OCI-LY3 (cell line): Measurements from ENCODE around the gene USP34.
"Not testable (repeated sequence)": the region's sequence is repeated elsewhere in the genome, so short reads cannot be mapped to it uniquely, and the experiment has no call there.

ENCODE experiments used
- H2AFZ ChIP-seq: fragments of 200-600, 300-600 bp; shearing (Covaris generic); 2 replicates; pipeline ENCODE4 v1.6.0; 2014; ENCODE audit warnings: antibody characterized with exemption, low read depth, low read length
- H3K27ac ChIP-seq: fragments of 200-600, 300-600 bp; sonication (generic); 2 replicates; pipeline ENCODE4 v1.5.1; 2014; ENCODE audit warnings: mild to moderate bottlenecking, low read length, moderate library complexity, mixed read lengths
- H3K27me3 ChIP-seq: fragments of 200-600, 300-600 bp; sonication (generic); 2 replicates; pipeline ENCODE4 v1.6.1; 2014; ENCODE audit warnings: low read depth, low read length, mixed read lengths
- H3K36me3 ChIP-seq: fragments of 200-600, 300-600 bp; sonication (generic); replicated peaks from 2 replicates; pipeline ENCODE3; 2014; ENCODE audit warnings: low read depth, low read length, mixed read lengths
- H3K4me1 ChIP-seq: fragments of 300-600, 200-600 bp; sonication (generic); 2 replicates; pipeline ENCODE4 v1.6.1; 2014; ENCODE audit warnings: low read length, mixed read lengths
- H3K4me2 ChIP-seq: fragments of 200-600, 300-600 bp; sonication (generic); 2 replicates; pipeline ENCODE4 v1.6.1; 2014; ENCODE audit warnings: low read length, mixed read lengths
- H3K4me3 ChIP-seq: fragments of 300-600, 200-600 bp; sonication (generic); 2 replicates; pipeline ENCODE4 v1.5.1; 2014; ENCODE audit warnings: antibody characterized with exemption, mild to moderate bottlenecking, low read length, moderate library complexity
- H3K79me2 ChIP-seq: fragments of 300-600, 200-600 bp; shearing (Covaris generic); 2 replicates; pipeline ENCODE4 v1.6.1; 2014; ENCODE audit warnings: mild to moderate bottlenecking, low read length, mixed read lengths
- H3K9ac ChIP-seq: fragments of 300-600, 200-600 bp; shearing (Covaris generic); 2 replicates; pipeline ENCODE4 v1.6.0; 2014; ENCODE audit warnings: mild to moderate bottlenecking, low read length, moderate library complexity
- H3K9me3 ChIP-seq: fragments of 200-600, 300-600 bp; shearing (Covaris generic); 2 replicates; pipeline ENCODE4 v1.6.1; 2014; ENCODE audit warnings: low read length, mixed read lengths; ENCODE audit not compliant: insufficient read depth
- H4K20me1 ChIP-seq: fragments of 200-600, 300-600 bp; sonication (generic); 2 replicates; pipeline ENCODE4 v1.6.1; 2016; ENCODE audit warnings: low read length, mixed read lengths; ENCODE audit not compliant: insufficient read depth
- EZH2phosphoT487 ChIP-seq: fragments of 200-600 bp; shearing (Covaris generic); IDR thresholded peaks from 2 replicates; pipeline ENCODE4 v1.6.1; 2018; ENCODE audit warnings: antibody characterized with exemption, mixed run types, low read depth
- TF ChIP-seq, protein P1 (sequence below): fragments of 200-600, 300-600 bp; sonication (generic); IDR thresholded peaks from 2 replicates; pipeline ENCODE4 v1.5.1; 2014; ENCODE audit warnings: antibody characterized with exemption, low read length, low read depth

Gene USP34

DNA sequence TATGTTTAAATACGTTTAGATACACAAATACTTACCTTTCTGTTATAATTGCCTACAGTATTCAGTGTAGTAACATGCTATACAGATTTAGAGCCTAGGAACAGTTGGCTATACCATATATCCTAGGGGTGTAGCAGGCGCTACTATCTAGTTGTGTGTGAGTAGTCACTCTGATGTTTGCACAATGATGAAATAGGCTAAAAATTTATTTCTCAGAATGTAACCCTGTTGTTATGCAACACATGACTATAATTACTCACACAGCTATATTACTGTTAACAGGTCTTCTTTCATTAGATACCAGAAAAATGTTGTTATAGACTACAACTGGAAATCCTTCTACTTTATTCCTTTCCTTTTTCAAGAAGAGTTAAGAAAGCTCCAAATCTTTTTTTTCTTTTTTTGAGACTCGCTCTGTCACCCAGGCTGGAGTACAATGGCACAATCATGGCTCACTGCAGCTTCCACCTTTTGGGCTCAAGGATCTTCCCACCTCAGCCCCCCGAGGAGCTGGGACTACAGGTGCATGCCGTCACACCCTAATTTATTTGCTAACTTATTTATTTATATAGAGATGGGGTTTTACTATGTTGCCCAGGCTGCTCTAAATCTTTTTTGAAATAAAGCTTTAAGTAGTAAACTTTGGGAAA lies 260.4 kb downstream of the USP34 start:
- Histone ChIP-seq H3K36me3 (peaks cover 28% of the 10 kb centered on the region), H2AFZ (no peak overlapping the region), H3K79me2 (no peaks in the 10 kb centered on the region), H3K9ac (no peak overlapping the region), H3K9me3 (no peaks in the 10 kb centered on the region), H3K4me3 (no peak overlapping the region), H3K27ac (no peak overlapping the region), H4K20me1 (no peaks in the 10 kb centered on the region), H3K4me2 (no peak overlapping the region), H3K27me3 (no peaks in the 10 kb centered on the region), H3K4me1 (no peaks in the 10 kb centered on the region)
- TF ChIP-seq, protein P1, sequence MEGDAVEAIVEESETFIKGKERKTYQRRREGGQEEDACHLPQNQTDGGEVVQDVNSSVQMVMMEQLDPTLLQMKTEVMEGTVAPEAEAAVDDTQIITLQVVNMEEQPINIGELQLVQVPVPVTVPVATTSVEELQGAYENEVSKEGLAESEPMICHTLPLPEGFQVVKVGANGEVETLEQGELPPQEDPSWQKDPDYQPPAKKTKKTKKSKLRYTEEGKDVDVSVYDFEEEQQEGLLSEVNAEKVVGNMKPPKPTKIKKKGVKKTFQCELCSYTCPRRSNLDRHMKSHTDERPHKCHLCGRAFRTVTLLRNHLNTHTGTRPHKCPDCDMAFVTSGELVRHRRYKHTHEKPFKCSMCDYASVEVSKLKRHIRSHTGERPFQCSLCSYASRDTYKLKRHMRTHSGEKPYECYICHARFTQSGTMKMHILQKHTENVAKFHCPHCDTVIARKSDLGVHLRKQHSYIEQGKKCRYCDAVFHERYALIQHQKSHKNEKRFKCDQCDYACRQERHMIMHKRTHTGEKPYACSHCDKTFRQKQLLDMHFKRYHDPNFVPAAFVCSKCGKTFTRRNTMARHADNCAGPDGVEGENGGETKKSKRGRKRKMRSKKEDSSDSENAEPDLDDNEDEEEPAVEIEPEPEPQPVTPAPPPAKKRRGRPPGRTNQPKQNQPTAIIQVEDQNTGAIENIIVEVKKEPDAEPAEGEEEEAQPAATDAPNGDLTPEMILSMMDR: no peak
- no peak for TF ChIP-seq EZH2phosphoT487

DNA sequence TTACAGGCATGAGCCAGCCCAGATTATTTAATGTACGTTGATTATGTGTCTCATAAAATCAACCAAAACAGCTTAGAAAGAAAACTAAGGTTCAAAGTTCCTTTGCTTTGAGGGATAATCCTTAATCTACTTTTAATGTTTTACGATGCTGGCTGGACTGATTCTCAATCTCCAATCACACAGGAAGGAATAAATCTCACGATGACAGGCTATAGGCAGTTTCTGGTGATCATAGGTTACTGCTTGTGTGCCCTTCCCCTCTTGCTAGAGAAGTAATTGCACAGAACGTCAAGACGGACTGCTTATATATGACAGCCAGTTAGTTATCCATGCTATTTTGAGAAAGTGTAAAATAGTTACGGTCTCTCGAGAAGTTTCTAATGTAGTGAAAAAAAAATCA lies 265.8 kb downstream of the USP34 start:
- Histone ChIP-seq H3K4me2 (no peak overlapping the region), H4K20me1 (no peaks in the 10 kb centered on the region), H3K9ac (no peak overlapping the region), H2AFZ (no peak overlapping the region), H3K9me3 (no peaks in the 10 kb centered on the region), H3K4me1 (no peaks in the 10 kb centered on the region), H3K27me3 (no peaks in the 10 kb centered on the region), H3K4me3 (no peak overlapping the region), H3K27ac (no peak overlapping the region), H3K79me2 (no peaks in the 10 kb centered on the region), H3K36me3 (peaks cover 35% of the 10 kb centered on the region)
- TF ChIP-seq, protein P1: no peak
- no peak for TF ChIP-seq EZH2phosphoT487

DNA sequence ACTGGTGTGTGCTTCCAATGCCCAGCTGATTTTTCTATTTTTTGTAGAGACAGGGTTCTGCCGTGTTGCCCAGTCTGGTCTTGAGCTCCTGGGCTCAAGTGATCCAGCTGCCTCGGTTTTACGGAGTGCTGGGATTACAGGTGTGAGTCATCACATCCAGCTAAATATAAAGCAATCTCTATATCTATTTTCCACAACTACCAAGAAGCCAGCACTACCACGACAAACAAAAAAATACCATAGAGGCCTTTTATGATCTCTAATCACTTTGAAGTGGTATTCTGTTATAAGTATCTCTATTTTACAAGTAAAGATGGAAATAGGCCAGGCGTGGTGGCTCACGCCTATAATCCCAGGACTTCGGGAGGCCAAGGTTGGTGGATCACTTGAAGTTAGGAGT lies 274.2 kb downstream of the USP34 start:
- Histone ChIP-seq H3K4me2 (no peak overlapping the region), H2AFZ (no peak overlapping the region), H3K27ac (no peak overlapping the region), H3K9ac (no peak overlapping the region), H3K79me2 (no peaks in the 10 kb centered on the region), H3K4me1 (no peaks in the 10 kb centered on the region), H3K36me3 (peaks cover 27% of the 10 kb centered on the region), H3K27me3 (no peaks in the 10 kb centered on the region), H3K4me3 (no peak overlapping the region), H3K9me3 (no peaks in the 10 kb centered on the region), H4K20me1 (no peaks in the 10 kb centered on the region)
- TF ChIP-seq, protein P1: no peak

DNA sequence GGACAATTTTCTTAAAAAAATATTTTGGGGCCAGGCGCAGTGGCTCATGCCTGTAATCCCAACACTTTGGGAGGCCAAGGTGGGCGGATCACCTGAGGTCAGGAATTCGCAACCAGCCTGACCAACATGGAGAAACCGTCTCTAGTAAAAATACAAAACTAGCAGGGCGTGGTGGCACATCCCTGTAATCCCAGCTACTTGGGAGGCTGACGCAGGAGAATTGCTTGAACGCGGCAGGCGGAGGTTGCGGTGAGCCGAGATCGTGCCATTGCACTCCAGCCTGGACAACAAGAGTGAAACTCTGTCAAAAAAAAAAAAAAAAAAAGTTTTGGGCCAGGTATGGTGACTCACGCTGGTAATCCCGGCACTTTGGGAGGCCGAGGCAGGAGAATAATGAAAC lies 276.2 kb downstream of the USP34 start:
- not testable (repeated sequence) for H4K20me1 ChIP-seq, H3K4me2 ChIP-seq, H3K4me1 ChIP-seq, H3K9ac ChIP-seq, H3K9me3 ChIP-seq, H3K79me2 ChIP-seq, H3K27me3 ChIP-seq, H2AFZ ChIP-seq, H3K4me3 ChIP-seq, H3K27ac ChIP-seq
- H3K36me3 ChIP-seq: peaks cover 38% of the 10 kb centered on the region
